Smooth muscle cell (in vitro differentiated cells): Measurements from ENCODE around the gene DENR. TPM values are rescaled to one million over a fixed set of nuclear protein-coding genes. Genes with fewer than 3 reads are reported as not detected.

Source experiments
- DNase-seq: peaks from one replicate; lab custom pipeline; 2025; ENCODE audit not compliant: unreplicated experiment; lab: John Stamatoyannopoulos, UW
- H2AFZ ChIP-seq: fragments of 200-600 bp; sonication (generic); 2 replicates; pipeline ENCODE4 v1.6.0; 2016; ENCODE audit warnings: antibody characterized with exemption, low read depth, mild to moderate bottlenecking
- H3F3A ChIP-seq: fragments of 200-600 bp; sonication (generic); 2 replicates; pipeline ENCODE4 v1.6.0; 2017; ENCODE audit warnings: antibody characterized with exemption, low read depth
- H3K27ac ChIP-seq: fragments of 200-600 bp; sonication (generic); 2 replicates; pipeline ENCODE4 v1.5.1; 2016; ENCODE audit warnings: low read depth, mild to moderate bottlenecking
- H3K27me3 ChIP-seq: fragments of 200-600 bp; sonication (generic); 2 replicates; pipeline ENCODE4 v1.6.1; 2016; ENCODE audit warnings: low read depth, mild to moderate bottlenecking
- H3K36me3 ChIP-seq: fragments of 200-600 bp; sonication (generic); 2 replicates; pipeline ENCODE4 v1.5.1; 2016; ENCODE audit warnings: low read depth
- H3K4me1 ChIP-seq: fragments of 200-600 bp; sonication (generic); 2 replicates; pipeline ENCODE4 v1.5.1; 2016; ENCODE audit warnings: low read depth
- H3K4me2 ChIP-seq: fragments of 200-600 bp; sonication (generic); 2 replicates; pipeline ENCODE4 v1.6.0; 2016; ENCODE audit warnings: mild to moderate bottlenecking
- H3K4me3 ChIP-seq: fragments of 200-600 bp; sonication (generic); 2 replicates; pipeline ENCODE4 v1.5.1; 2016; ENCODE audit warnings: mild to moderate bottlenecking
- H3K79me2 ChIP-seq: fragments of 200-600 bp; sonication (generic); 2 replicates; pipeline ENCODE4 v1.6.0; 2016; ENCODE audit warnings: low read depth, mild to moderate bottlenecking
- H3K9ac ChIP-seq: fragments of 200-600 bp; sonication (generic); 2 replicates; pipeline ENCODE4 v1.6.0; 2016; ENCODE audit warnings: low read depth
- H3K9me3 ChIP-seq: fragments of 200-600 bp; sonication (generic); replicated peaks from 2 replicates; pipeline ENCODE4 v1.5.1; 2016; ENCODE audit warnings: low read depth
- H4K20me1 ChIP-seq: fragments of 200-600 bp; sonication (generic); 2 replicates; pipeline ENCODE4 v1.6.0; 2016; ENCODE audit warnings: low read depth
- CTCF ChIP-seq: fragments of 200-600 bp; sonication (generic); IDR thresholded peaks from 2 replicates; pipeline ENCODE4 v1.5.1; 2017; ENCODE audit warnings: borderline replicate concordance, mild to moderate bottlenecking, antibody characterized with exemption; ENCODE audit not compliant: insufficient read depth, poor library complexity, severe bottlenecking
- WGBS: methylation state at CpG from one replicate; pipeline ENCODE4 v1.1.7; 2016; ENCODE audit warnings: low lambda C conversion rate; 5-methylcytosine and 5-hydroxymethylcytosine counted together
- polyA plus RNA-seq: library from polyadenylated mRNA; unstranded; fragments of >200 nt; fragmentation: Nextera tagmentation; extraction: Ambion mirVana; gene quantifications from 2 replicates; pipeline ENCODE4 v1.2.1, GENCODE V29; 2016
- total RNA-seq: library from RNA; depleted of rRNA; stranded (reverse); fragments of >200 nt; gene quantifications from 2 replicates; pipeline ENCODE4 v1.2.3, GENCODE V29; 2014

The DENR gene
- total and polyA plus RNA-seq, 2 experiments from 2014 or later = 36.3 to 49.7 TPM

- Histone ChIP-seq H3K4me2 (no peak overlapping the region), H3K27ac (no peak overlapping the region), H3K36me3 (no peaks in the 10 kb centered on the region), H3K27me3 (no peaks in the 10 kb centered on the region), H4K20me1 (no peaks in the 10 kb centered on the region), H3K4me1 (no peaks in the 10 kb centered on the region), H3K9ac (no peak overlapping the region), H3K79me2 (no peaks in the 10 kb centered on the region), H3K4me3 (no peak overlapping the region), H2AFZ (no peak overlapping the region), H3K9me3 (no peaks in the 10 kb centered on the region), H3F3A (no peaks in the 10 kb centered on the region)
- WGBS = 94% methylated on average over 7 of the region's 7 CpGs
- no peak for DNase-seq
- TF ChIP-seq CTCF = no peak
Measured at GRCh38 chr12:122738571-122738970, 14.1 kb upstream of the DENR start.

- Histone ChIP-seq H3K36me3 (no peaks in the 10 kb centered on the region), H3K79me2 (no peaks in the 10 kb centered on the region), H2AFZ (no peak overlapping the region), H3K4me3 (no peak overlapping the region), H3K4me1 (no peaks in the 10 kb centered on the region), H3K27me3 (no peaks in the 10 kb centered on the region), H4K20me1 (no peaks in the 10 kb centered on the region), H3K4me2 (no peak overlapping the region), H3K9ac (no peak overlapping the region), H3K27ac (no peak overlapping the region), H3F3A (no peaks in the 10 kb centered on the region), H3K9me3 (no peaks in the 10 kb centered on the region)
- WGBS = 89% methylated on average over 7 of the region's 7 CpGs
- TF ChIP-seq CTCF = no peak
- DNase-seq = no peak
Measured at GRCh38 chr12:122740351-122740750, 12.3 kb upstream of the DENR start.

- H3K4me3 ChIP-seq = no peak overlapping the region
- no peaks in the 10 kb centered on the region for H3K27me3 ChIP-seq
- no peaks in the 10 kb centered on the region for H3F3A ChIP-seq
- no peaks in the 10 kb centered on the region for H3K9me3 ChIP-seq
- H2AFZ ChIP-seq = no peak overlapping the region
- WGBS = 96% methylated on average over 7 of the region's 7 CpGs
- H3K27ac ChIP-seq = no peak overlapping the region
- H3K9ac ChIP-seq = no peak overlapping the region
- H3K36me3 ChIP-seq = no peaks in the 10 kb centered on the region
- no peaks in the 10 kb centered on the region for H3K4me1 ChIP-seq
- H4K20me1 ChIP-seq = no peaks in the 10 kb centered on the region
- H3K79me2 ChIP-seq = no peaks in the 10 kb centered on the region
- no peak for TF ChIP-seq CTCF
- DNase-seq = no peak
- no peak overlapping the region for H3K4me2 ChIP-seq
Measured at GRCh38 chr12:122743895-122744525, 8.6 kb upstream of the DENR start.
